Common myeloid progenitor, CD34-positive (primary cell): ENCODE results near the gene FAF1.
"Not testable (repeated sequence)": the region's sequence is repeated elsewhere in the genome, so short reads cannot be mapped to it uniquely, and the experiment has no call there.

Experiments
- CTCF ChIA-PET: fragments of 350-600 bp; sonication (Branson Sonifier 250); formaldehyde crosslinking; loops from one replicate; lab custom pipeline; 2021; ENCODE audit warnings: antibody characterized with exemption; lab: Charles Lee
- POLR2A ChIA-PET: fragments of 350-600 bp; sonication (Branson Sonifier 250); formaldehyde crosslinking; loops from one replicate; lab custom pipeline; 2021; ENCODE audit warnings: antibody characterized with exemption; lab: Charles Lee
- DNase-seq, 3 donors: peaks; one replicate each; pipeline versions ENCODE4 v3.0.0 to v3.0.0-alpha.2; 2013
- H3K27ac ChIP-seq, 2 experiments: 1 replicate in 1 of 2; 2 replicates in 1 of 2; pipeline ENCODE4 v1.7.0; 2013; ENCODE audit warnings: inconsistent platforms in 2 of 2, low read length in 2 of 2, mild to moderate bottlenecking in 2 of 2, low read depth in 1 of 2, moderate library complexity in 1 of 2; ENCODE audit not compliant: severe bottlenecking in 2 of 2, insufficient read depth in 1 of 2, poor library complexity in 1 of 2
- H3K27me3 ChIP-seq, 5 experiments: replicated peaks in 2 of 5; 1 replicate in 3 of 5; 2 replicates in 2 of 5; pipeline versions ENCODE4 v1.6.1 to v1.7.0; 2013; ENCODE audit warnings: low read length in 4 of 5, mild to moderate bottlenecking in 2 of 5, moderate library complexity in 2 of 5, inconsistent platforms in 1 of 5; ENCODE audit not compliant: insufficient read depth in 5 of 5, control insufficient read depth in 4 of 5
- H3K36me3 ChIP-seq, 4 experiments: 1 replicate in 2 of 4; 2 replicates in 2 of 4; pipeline versions ENCODE4 v1.6.1 to v1.7.0; 2013; ENCODE audit warnings: low read length in 3 of 4, control low read depth in 1 of 4, mild to moderate bottlenecking in 1 of 4; ENCODE audit not compliant: control insufficient read depth in 4 of 4, insufficient read depth in 4 of 4
- H3K4me1 ChIP-seq, 4 experiments: 1 replicate in 3 of 4; 2 replicates in 1 of 4; pipeline versions ENCODE4 v1.6.1 to v1.7.1; 2013; ENCODE audit warnings: low read length in 3 of 4, mild to moderate bottlenecking in 3 of 4, control low read depth in 1 of 4, inconsistent platforms in 1 of 4, moderate library complexity in 1 of 4; ENCODE audit not compliant: control insufficient read depth in 4 of 4, insufficient read depth in 4 of 4; ENCODE audit errors: control extremely low read depth in 1 of 4
- H3K4me3 ChIP-seq, 7 experiments: 1 replicate in 4 of 7; 2 replicates in 3 of 7; pipeline versions ENCODE4 v1.5.1 to v1.7.0; 2013; ENCODE audit warnings: mild to moderate bottlenecking in 7 of 7, low read length in 6 of 7, moderate library complexity in 6 of 7, inconsistent platforms in 2 of 7, low read depth in 2 of 7, control low read depth in 1 of 7; ENCODE audit not compliant: insufficient read depth in 4 of 7, control insufficient read depth in 1 of 7; ENCODE audit errors: extremely low read depth in 1 of 7
- H3K9me3 ChIP-seq, 5 experiments: 1 replicate in 4 of 5; 2 replicates in 1 of 5; pipeline versions ENCODE4 v1.6.1 to v1.7.1; 2013; ENCODE audit warnings: low read length in 4 of 5, mild to moderate bottlenecking in 2 of 5, inconsistent platforms in 1 of 5, low read depth in 1 of 5, moderate library complexity in 1 of 5; ENCODE audit not compliant: control insufficient read depth in 4 of 5, insufficient read depth in 2 of 5; ENCODE audit errors: control extremely low read depth in 1 of 5
- WGBS: methylation state at CpG from one replicate; pipeline ENCODE4 v1.1.5; 2013; ENCODE audit not compliant: insufficient coverage; 5-methylcytosine and 5-hydroxymethylcytosine counted together

The FAF1 gene

DNA sequence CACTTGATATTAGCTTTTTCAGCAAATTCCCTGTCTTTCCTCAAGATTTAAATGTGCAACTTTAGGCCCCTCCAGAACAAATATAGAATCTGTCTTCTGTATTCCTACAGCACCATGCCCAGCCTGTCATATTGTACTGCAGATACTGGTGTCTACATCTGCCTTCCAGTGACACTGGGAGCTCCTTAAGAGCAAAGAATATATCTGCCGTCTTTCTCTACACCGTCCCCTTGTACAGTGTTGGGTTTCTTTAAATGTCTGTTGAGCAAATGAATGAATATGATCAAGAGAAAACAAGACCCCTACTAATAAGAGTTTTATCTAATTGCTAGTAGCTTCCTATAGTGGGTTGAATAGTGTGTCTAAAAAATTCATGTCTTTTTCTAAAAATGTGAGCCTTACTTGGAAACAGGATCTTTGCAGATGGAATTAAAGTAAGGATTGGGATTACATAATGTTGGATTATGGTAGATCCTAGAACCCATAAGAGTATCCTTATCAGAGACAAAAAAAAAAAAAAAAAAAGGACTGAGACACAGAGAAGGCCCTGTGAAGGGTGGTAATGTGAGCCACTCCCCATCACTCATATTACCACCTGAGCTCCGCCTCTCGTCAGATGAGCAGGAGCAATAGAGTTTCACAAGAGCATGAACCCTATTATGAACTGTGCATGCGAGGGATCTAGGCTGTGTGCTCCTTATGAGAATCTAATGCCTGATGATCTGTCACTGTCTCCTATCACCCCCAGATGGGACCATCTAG, 128.6 kb downstream of the FAF1 start:
- Histone ChIP-seq H3K4me1 (no peaks in the 10 kb centered on the region), H3K36me3 (peaks cover 0 to 8% (median 3%) of the 10 kb centered on the region in 4 experiments), H3K4me3 (no peak overlapping the region), H3K27ac (no peak overlapping the region), H3K9me3 (peaks cover 0 to 27% (median 4%) of the 10 kb centered on the region in 5 experiments), H3K27me3 (no peaks in the 10 kb centered on the region)
- ChIA-PET POLR2A (interaction anchor here (0.7 kb wide), 1 partner anchor 27 kb away, joined by 3 read pairs; no protein-coding TSS in a partner anchor), CTCF (interaction anchor here (0.5 kb wide), 1 partner anchor 186 kb away, joined by 4 read pairs; no protein-coding TSS in a partner anchor)
- no CpG with 5 or more reads among the region's 5 CpGs for WGBS
- DNase-seq: no peak

DNA sequence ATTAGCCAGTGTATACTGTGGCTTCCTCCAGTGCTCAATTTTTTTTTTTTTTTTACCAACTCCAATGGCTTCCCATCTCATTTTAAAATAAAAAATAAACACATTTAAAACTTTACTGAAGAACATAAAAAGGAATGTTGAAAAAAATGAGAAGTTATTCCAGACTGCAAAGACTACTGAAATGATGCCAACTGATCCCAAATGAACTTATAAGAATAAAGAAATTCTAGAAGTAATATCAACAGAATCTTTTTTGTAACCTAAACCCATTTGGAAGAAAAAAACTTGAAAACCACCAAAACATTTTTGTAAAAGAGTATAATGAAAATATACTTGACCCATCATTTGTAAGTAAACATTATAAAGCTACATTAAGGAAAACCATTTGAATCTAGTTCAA, 129.4 kb downstream of the FAF1 start:
- ChIA-PET POLR2A (no interaction called here), CTCF (no interaction called here)
- H3K27ac ChIP-seq: no peak overlapping the region
- DNase-seq: no peak
- H3K36me3 ChIP-seq: peaks cover 0 to 8% (median 2%) of the 10 kb centered on the region in 4 experiments
- H3K27me3 ChIP-seq: no peaks in the 10 kb centered on the region
- H3K4me1 ChIP-seq: no peaks in the 10 kb centered on the region
- no peak overlapping the region for H3K4me3 ChIP-seq
- peaks cover 0 to 27% (median 1%) of the 10 kb centered on the region in 5 experiments for H3K9me3 ChIP-seq

DNA sequence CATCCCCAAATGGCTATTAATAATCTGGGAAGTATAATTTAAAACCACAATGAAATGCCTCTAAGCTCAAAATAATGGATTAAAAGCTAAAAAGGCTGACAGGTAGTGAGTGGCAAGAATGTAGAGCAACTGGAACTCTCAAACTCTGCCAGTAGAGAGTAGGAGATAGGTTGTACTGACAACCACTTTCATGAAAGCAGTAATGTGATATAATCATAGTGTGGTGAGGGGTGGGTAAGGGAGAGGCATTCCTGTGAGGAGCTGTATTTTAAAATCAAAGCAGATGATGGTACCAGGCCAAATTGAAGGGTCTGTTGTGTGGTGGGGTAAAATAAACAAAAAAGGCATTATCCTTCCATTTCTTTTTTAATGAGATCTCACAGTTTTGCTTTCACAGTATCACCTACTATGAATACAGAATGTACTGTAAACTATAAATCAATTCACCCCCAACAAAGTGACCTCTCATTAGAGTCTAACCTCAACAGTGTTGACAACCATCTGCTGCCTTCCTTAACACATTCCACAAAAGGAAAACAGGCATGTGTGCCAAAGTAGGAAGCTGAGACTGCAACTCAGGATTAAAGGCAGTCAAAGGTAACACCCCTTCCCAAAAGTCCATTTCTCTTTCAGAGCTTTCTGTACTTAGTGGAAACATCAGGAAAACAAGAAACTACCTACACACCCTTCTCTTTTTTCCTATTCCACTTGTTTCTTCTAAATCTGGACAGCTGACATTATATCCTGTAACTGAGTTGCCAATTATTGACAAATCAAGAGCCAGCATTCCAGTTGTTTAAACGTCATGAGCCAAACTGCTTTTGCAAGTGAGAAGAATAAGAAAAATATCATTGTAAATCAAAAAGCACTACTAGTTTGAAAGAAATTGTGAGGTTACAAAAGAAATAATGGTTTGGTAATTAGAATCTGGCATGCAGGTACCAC, 130.8 kb downstream of the FAF1 start:
- peaks cover 0 to 8% (median 2%) of the 10 kb centered on the region in 4 experiments for H3K36me3 ChIP-seq
- no peak overlapping the region for H3K27ac ChIP-seq
- no peak overlapping the region for H3K4me3 ChIP-seq
- peaks cover 0 to 25% (median 0%) of the 10 kb centered on the region in 5 experiments for H3K9me3 ChIP-seq
- DNase-seq: no peak
- H3K4me1 ChIP-seq: no peaks in the 10 kb centered on the region
- POLR2A ChIA-PET: no interaction called here
- WGBS: no CpG with 5 or more reads among the region's 1 CpG
- CTCF ChIA-PET: no interaction called here
- H3K27me3 ChIP-seq: no peaks in the 10 kb centered on the region

DNA sequence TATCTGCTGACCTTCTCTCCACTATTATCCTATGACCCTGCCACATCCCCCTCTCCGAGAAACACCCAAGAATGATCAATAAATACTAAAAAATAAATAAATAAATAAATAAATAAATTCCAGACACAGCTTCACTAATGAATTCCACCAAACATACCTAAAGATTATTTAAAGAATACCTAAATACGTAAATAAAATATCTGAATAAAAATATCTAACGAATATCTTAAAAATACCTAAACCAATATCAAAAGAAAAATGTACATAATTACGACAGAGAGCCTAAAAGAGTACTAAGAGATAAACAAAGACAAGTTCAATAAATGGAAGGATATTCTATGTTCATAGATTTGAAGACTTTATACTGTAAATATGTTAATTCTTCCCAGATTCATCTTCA, 132.5 kb downstream of the FAF1 start:
- peaks cover 0 to 14% (median 0%) of the 10 kb centered on the region in 5 experiments for H3K9me3 ChIP-seq
- no CpG with 5 or more reads among the region's 4 CpGs for WGBS
- H3K4me3 ChIP-seq: no peak overlapping the region
- H3K27ac ChIP-seq: no peak overlapping the region
- H3K36me3 ChIP-seq: peaks cover 0 to 4% (median 0%) of the 10 kb centered on the region in 4 experiments
- no peak for DNase-seq
- POLR2A ChIA-PET: no interaction called here
- CTCF ChIA-PET: no interaction called here
- H3K27me3 ChIP-seq: no peaks in the 10 kb centered on the region
- no peaks in the 10 kb centered on the region for H3K4me1 ChIP-seq

DNA sequence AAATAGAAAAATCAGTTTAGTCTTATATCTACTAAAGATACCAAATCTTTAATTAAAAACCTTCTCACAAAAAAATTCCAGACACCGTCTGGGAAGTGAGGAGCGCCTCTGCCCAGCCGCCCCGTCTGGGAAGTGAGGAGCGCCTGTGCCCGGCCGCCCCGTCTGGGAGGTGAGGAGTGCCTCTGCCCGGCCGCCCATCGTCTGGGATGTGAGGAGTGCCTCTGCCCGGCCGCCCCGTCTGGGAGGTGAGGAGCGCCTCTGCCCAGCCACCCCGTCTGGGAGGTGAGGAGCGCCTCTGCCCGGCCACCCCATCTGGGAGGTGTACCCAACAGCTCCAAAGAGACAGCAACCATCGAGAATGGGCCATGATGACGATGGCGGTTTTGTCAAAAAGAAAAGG, 133.3 kb downstream of the FAF1 start:
- H3K27me3 ChIP-seq, H3K36me3 ChIP-seq, DNase-seq, H3K9me3 ChIP-seq, H3K4me3 ChIP-seq, CTCF ChIA-PET, POLR2A ChIA-PET, H3K27ac ChIP-seq, H3K4me1 ChIP-seq: not testable (repeated sequence)
- 97% methylated on average over 13 of the region's 21 CpGs for WGBS

DNA sequence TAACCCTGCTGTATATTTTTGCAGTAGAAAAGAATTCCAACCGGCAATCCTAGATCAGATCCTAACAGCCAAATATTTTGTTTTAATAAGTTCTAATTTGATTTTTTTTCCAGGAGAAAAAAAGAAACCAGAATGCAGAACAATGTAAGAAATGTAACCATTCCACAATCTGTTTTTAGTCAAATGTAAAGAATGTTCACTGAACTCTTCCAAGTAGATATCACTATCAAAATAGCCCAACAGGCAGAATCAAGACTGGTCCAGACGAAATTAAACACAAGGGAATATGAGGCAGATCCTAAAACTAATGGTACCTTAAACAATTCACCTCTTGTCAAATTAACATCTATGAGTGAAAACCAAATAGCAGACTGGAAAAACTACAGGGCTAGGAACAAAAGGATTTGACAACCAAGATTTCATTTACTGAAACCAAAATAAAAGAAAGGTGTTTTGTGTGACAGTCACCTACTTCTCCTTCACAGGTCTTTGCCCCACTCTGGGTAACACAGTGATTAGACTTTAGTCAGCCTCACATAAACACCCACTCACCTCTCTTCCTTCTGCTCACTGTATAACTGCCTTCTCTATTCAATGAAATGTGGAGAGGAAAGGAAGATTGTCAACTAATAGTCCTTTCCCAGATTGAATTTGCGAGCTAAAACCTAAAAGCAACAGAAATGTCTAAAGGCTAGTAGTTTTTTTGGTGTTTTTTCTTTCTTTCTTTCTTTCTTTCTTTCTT, 137.9 kb downstream of the FAF1 start:
- Histone ChIP-seq H3K4me3 (no peak overlapping the region), H3K36me3 (no peaks in the 10 kb centered on the region), H3K9me3 (peaks cover 0 to 10% (median 1%) of the 10 kb centered on the region in 5 experiments), H3K27me3 (no peaks in the 10 kb centered on the region), H3K27ac (no peak overlapping the region), H3K4me1 (no peaks in the 10 kb centered on the region)
- DNase-seq: no peak
- WGBS: 86% methylated on average over 1 of the region's 3 CpGs
- CTCF ChIA-PET: no interaction called here
- POLR2A ChIA-PET: no interaction called here
